HPDE6-E6E7 (cell line): ENCODE measurements around the gene DLL3.
"Not testable (repeated sequence)": the region's sequence is repeated elsewhere in the genome, so short reads cannot be mapped to it uniquely, and the experiment has no call there.

Source experiments
- DNase-seq: peaks from one replicate; pipeline ENCODE4 v3.0.0; 2011; ENCODE audit warnings: missing footprints; ENCODE audit errors: extremely low spot score

DLL3 gene, protein sequence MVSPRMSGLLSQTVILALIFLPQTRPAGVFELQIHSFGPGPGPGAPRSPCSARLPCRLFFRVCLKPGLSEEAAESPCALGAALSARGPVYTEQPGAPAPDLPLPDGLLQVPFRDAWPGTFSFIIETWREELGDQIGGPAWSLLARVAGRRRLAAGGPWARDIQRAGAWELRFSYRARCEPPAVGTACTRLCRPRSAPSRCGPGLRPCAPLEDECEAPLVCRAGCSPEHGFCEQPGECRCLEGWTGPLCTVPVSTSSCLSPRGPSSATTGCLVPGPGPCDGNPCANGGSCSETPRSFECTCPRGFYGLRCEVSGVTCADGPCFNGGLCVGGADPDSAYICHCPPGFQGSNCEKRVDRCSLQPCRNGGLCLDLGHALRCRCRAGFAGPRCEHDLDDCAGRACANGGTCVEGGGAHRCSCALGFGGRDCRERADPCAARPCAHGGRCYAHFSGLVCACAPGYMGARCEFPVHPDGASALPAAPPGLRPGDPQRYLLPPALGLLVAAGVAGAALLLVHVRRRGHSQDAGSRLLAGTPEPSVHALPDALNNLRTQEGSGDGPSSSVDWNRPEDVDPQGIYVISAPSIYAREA

DNA sequence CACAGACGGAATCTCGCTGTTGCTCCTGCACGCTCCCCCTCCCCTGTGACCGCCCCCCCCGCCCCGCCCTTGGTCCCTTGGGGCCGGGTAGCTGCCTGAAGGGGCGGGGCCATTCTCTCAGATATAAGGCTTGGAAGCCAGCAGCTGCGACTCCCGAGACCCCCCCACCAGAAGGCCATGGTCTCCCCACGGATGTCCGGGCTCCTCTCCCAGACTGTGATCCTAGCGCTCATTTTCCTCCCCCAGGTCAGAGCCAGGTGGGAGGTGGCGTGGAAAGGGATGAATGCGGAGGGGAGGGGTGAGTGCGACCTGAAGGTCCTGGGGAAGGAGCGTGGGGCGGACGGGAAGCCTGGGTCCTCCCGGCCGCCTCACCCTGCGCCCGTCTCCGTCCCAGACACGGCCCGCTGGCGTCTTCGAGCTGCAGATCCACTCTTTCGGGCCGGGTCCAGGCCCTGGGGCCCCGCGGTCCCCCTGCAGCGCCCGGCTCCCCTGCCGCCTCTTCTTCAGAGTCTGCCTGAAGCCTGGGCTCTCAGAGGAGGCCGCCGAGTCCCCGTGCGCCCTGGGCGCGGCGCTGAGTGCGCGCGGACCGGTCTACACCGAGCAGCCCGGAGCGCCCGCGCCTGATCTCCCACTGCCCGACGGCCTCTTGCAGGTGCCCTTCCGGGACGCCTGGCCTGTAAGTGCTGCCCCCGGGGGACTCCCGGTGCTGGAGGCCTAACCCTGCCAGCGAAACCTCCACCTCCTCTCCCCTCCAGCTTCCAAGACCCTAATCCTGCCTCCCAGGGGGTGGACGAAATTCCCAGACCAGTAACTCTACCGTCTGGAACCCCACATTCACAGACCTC is at the start of gene DLL3:
TSS of gene DLL3 (plus strand) at position 150 of the 845 bp plus-strand sequence. CDS start at position 178, 28 bp downstream.
- DNase-seq = no peak

- no peak for DNase-seq
Observed at GRCh38 chr19:39449116-39449797, 49.5 kb upstream of the DLL3 start.

DNA sequence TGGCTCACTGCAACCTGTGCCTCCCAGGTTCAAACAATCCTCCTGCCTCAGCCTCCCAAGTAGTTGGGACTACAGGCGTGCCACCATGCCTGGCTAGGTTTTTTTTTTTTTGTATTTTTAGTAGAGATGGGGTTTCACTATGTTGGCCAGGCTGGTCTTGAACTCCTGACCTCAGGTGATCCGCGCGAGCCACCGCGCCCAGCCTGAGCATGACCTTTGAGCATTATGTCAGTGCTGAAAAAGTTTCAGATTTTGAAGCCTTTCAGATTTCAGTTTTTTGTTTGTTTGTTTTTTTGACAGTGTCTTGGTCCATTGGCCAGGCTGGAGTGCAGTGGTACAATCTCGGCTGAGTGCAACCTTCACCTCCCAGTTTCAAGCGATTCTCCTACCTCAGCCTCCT is 47.5 kb upstream of the DLL3 start:
- not testable (repeated sequence) for DNase-seq

DNA sequence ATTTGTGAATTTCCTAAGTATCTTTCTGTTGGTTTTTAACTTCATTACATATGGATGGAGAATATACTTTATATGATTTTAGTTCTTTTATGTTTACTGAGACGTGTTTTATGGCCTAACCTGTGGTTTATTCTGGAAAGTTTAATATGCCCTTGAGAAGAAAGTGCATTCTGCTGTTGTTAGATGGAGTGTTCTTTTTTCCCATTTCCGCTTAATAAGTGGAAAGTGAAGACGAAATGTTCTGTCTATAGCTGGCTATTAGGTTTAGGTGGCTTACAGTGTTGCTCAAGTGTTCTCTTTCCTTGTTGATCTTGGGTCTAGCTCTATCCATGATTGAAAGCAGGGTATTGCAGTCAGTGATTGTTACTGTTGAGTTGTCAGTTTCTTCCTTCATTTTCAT is 35.3 kb upstream of the DLL3 start:
- DNase-seq = no peak

GRCh38 chr19:39465956-39466747 is 32.6 kb upstream of the DLL3 start:
- no peak for DNase-seq

DNA sequence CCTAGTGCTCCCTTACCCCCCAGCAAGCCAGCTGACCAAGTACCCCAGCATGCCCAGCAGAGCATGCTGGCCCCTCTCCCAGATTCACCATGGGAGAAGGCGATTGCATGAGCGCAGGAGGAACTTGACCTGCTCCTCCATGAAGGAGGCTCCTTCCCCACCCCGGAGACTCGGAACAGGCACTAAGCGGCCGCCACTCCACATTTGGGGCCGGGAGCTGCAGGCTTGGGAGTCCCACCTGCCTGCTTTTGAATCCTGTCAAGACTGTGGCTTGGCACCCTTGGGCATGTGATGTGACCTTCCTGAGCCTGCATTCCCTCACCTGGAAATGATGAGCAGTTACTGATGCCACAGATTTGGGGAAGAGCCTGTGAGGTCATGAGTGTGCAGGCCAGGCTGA is 30.8 kb upstream of the DLL3 start:
- DNase-seq = no peak

GRCh38 chr19:39469036-39469435 is 29.7 kb upstream of the DLL3 start:
- no peak for DNase-seq

- no peak for DNase-seq
Observed at GRCh38 chr19:39469567-39469966, 29.2 kb upstream of the DLL3 start.

- no peak for DNase-seq
Observed at GRCh38 chr19:39470724-39471339, 27.9 kb upstream of the DLL3 start.

DNA sequence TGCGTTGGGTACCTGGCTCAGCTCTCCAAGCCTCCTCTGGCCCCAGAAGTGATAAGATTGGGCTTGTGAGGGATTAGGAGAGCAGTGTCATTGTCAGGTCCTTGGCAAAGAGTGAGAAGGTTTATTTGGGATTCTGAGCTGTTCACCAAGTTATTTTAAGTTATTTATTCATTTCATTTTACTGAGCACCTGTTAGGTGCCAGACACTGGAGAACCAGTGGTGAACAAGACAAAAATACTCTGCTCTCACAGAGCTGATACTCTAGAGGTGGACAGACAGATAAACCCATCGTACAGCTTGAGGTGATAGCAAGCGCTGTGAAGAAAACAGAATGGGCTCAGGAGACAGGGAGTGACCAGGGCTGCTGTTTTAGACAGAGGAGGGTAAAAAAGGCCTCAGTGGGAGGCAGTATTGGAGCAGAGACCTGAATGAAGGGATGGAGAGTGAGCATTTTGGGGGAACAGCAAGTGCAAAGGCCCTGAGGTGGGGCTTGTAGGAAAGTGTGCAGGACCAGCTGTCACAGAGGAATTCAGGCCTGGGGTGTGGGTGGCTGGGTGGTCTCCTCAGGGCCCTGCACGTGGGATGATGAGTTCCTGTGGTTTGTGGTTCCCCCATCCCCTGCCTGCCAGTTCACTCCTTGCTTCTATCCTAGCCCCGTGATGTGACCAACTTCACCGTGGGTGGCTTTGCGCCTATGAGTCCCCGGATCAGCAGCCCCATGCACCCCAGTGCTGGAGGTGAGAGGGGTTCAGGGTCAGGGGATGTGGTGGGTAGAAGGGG is 26.8 kb upstream of the DLL3 start:
- DNase-seq = no peak

DNA sequence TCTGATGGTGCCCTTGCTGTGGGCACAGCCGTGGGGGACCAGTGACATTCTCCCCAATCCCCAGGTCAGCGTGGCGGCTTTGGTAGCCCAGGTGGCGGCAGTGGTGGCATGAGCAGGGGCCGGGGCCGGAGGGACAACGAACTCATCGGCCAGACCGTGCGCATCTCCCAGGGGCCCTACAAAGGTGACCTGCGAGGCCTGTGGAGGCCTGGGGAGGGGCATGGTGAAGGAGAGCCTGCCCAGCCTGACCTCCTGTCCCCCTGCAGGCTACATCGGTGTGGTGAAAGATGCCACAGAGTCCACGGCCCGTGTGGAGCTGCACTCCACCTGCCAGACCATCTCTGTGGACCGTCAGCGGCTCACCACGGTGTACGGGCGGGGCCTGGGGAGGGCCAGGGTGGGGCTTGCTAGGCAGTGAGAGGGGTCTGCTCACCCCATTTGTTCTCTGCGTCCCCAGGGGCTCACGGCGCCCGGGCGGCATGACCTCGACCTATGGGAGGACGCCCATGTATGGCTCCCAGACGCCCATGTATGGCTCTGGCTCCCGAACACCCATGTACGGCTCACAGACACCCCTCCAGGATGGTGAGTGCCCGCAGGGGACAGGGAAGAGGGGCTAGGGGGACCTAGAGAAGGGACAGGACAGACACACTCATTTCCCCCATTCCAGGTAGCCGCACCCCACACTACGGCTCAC is 25.9 kb upstream of the DLL3 start:
- no peak for DNase-seq

- no peak for DNase-seq
Observed at GRCh38 chr19:39473443-39473960, 25.2 kb upstream of the DLL3 start.

- DNase-seq = no peak
Observed at GRCh38 chr19:39474139-39474620, 24.6 kb upstream of the DLL3 start.

GRCh38 chr19:39475748-39476147 is 23.0 kb upstream of the DLL3 start:
- no peak for DNase-seq

DNA sequence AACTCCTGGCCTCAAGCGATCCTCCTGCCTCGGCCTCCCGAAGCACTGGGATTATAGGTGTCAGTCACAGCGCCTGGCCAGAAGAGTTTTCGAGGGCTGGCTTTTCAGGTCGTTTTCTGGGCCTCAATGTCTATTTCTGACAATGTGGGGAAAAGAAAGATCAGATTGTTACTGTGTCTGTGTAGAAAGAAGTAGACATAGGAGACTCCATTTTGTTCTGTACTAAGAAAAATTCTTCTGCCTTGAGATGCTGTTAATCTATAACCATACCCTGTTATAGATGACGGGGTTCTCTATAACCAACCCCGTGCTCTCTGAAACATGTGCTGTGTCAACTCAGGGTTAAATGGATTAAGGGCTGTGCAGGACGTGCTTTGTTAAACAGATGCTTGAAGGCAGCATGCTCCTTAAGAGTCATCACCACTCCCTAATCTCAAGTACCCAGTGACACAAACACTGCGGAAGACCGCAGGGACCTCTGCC is 19.4 kb upstream of the DLL3 start:
- not testable (repeated sequence) for DNase-seq

- no peak for DNase-seq
Observed at GRCh38 chr19:39479916-39480315, 18.8 kb upstream of the DLL3 start.

DNA sequence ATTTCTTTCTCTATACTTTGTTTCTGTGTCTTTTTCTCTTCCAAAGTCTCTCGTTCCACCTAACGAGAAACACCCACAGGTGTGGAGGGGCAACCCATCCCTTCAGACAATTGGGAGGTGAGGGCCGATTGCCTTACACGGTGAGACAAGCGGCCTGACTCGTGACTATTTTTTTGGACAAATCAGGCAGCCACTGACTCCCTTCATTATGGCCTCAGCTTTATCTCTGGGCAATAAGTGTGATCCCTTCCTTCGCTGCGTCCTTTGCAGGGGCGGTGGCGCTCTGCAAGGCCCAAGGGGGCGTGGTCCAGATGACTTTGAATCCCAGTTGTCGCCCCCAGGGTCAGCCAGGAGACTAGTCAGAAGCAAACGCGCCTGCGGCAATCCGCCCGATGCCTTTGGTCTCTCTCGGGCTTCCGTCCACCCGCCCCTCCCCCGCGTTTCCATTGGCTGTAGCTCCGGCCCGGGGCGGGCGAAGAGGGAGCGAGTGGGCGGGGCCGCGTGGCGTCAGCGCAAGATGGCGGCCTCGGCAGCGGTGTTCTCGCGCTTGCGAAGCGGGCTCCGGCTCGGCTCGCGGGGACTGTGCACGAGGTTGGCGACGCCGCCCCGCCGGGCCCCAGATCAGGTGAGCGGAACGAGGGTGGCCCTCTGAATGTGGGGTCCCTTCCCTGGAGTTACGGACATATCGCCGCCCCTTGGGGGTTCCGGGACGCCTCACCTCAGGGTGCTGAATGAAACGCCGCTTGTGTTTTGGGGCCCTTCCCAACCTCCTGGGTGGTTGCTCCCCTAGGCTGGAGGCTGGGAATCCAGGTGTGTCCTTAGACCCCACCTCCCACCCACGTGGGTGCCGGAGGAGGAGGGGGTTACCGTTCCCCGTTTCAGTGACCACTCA is 18.2 kb upstream of the DLL3 start, which contains the start of gene TIMM50:
TSS of gene TIMM50 (plus strand) at position 502 of the 892 bp plus-strand sequence. CDS start at position 518, 16 bp downstream.
- DNase-seq = peak; percentile 92

DNA sequence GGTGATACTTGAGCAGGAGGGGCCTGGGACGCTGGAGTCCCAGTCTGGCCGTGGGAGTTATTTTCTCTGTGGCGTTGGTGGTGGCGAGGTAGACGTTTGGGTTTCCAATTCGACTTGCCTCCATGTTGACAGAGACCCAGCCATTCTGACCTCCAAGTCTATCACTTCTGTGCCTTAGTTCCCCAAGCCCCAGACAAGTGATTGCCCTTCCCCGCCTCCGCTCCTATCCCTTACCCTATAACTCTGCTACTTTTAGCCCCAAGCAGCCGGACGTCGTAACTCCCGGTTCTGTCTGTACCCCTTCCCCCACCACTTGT is 17.6 kb upstream of the DLL3 start:
- DNase-seq = no peak
